22Rv1 (cell line): Measurements from ENCODE around the gene C9orf78.

ENCODE experiments used
- CTCF ChIP-seq: fragments of 450-650 bp; IDR thresholded peaks from 2 replicates; pipeline ENCODE4 v1.5.1; 2017; ENCODE audit warnings: mild to moderate bottlenecking
- ZFX ChIP-seq: fragments of 450-650 bp; IDR thresholded peaks from 2 replicates; pipeline ENCODE4 v1.6.1; 2017; ENCODE audit warnings: antibody characterized with exemption, borderline replicate concordance

GRCh38 chr9:129867136-129868022, 32.3 kb upstream of the C9orf78 start:
- TF ChIP-seq CTCF (no peak), ZFX (no peak)
